B cell (primary cell): ENCODE data around the gene DEF6.

Source experiments
- EZH2 ChIP-seq: IDR thresholded peaks from 2 replicates; pipeline ENCODE4 v1.6.1; 2012; ENCODE audit warnings: borderline replicate concordance, low read depth, mild to moderate bottlenecking, moderate library complexity, low read length; ENCODE audit not compliant: insufficient read depth, poor library complexity, severe bottlenecking
- TF ChIP-seq, protein P1 (sequence below): fragments of 200-600 bp; IDR thresholded peaks from one replicate; pipeline ENCODE4 v1.8.0; 2022; ENCODE audit warnings: antibody characterized with exemption, mild to moderate bottlenecking

DNA sequence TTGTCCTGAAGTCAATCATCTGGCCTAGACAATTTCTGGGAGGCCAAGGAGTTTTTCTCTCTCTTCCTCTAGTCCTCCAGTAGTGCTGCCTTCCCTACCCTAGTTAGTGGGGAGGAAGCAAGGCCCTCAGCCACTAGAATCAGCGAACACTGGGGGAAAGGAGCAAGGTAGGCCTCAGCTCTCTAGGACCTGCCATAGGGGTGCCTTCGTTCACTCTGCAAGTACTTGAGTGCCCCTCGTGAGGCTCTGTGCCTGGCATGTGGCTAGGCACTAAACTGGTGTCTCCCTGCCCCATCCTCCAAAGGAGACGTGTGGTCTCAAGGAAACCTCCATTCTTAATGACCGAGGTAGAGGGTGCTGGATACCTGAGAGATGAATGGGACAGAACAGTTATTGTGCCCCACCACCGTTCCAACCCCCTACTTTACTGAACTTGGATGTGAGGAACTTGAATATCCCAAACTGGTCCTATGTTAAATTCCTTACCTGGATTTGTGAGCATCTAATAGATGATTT is 1.1 kb downstream of the DEF6 start:
- TF ChIP-seq, protein P1, sequence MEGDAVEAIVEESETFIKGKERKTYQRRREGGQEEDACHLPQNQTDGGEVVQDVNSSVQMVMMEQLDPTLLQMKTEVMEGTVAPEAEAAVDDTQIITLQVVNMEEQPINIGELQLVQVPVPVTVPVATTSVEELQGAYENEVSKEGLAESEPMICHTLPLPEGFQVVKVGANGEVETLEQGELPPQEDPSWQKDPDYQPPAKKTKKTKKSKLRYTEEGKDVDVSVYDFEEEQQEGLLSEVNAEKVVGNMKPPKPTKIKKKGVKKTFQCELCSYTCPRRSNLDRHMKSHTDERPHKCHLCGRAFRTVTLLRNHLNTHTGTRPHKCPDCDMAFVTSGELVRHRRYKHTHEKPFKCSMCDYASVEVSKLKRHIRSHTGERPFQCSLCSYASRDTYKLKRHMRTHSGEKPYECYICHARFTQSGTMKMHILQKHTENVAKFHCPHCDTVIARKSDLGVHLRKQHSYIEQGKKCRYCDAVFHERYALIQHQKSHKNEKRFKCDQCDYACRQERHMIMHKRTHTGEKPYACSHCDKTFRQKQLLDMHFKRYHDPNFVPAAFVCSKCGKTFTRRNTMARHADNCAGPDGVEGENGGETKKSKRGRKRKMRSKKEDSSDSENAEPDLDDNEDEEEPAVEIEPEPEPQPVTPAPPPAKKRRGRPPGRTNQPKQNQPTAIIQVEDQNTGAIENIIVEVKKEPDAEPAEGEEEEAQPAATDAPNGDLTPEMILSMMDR: no peak
- no peak for TF ChIP-seq EZH2
